Stimulated activated effector memory CD8-positive, alpha-beta T cell treated with anti-CD3 and anti-CD28 coated beads, Interleukin-12 subunit alpha, Interleukin-12 subunit beta, amount 100 ng/mL, for 72 hours (primary cell): ENCODE results near the gene CDKAL1.

Experiments used
- ATAC-seq: fragments of 150-1000 bp; cut with Tn5 transposase; 2 replicates; pipeline ENCODE4 v1.10.0; 2021
- DNase-seq, 2 donors: peaks; one replicate each; pipeline ENCODE4 v3.0.0; 2021 to 2022; ENCODE audit warnings: low spot score in 2 of 2
- H3K27ac Mint-ChIP-seq: one replicate; pipeline ENCODE4 v1.8.0; 2022; ENCODE audit warnings: mild to moderate bottlenecking, mixed read lengths
- H3K36me3 Mint-ChIP-seq: one replicate; pipeline ENCODE4 v1.8.0; 2022; ENCODE audit warnings: mild to moderate bottlenecking, mixed read lengths
- H3K4me1 Mint-ChIP-seq: one replicate; pipeline ENCODE4 v1.8.0; 2022; ENCODE audit warnings: mixed read lengths
- H3K4me3 Mint-ChIP-seq: one replicate; pipeline ENCODE4 v1.8.0; 2022; ENCODE audit warnings: mild to moderate bottlenecking, mixed read lengths
- H3K9me3 Mint-ChIP-seq: one replicate; pipeline ENCODE4 v1.8.0; 2022; ENCODE audit warnings: mixed read lengths

Gene CDKAL1

DNA sequence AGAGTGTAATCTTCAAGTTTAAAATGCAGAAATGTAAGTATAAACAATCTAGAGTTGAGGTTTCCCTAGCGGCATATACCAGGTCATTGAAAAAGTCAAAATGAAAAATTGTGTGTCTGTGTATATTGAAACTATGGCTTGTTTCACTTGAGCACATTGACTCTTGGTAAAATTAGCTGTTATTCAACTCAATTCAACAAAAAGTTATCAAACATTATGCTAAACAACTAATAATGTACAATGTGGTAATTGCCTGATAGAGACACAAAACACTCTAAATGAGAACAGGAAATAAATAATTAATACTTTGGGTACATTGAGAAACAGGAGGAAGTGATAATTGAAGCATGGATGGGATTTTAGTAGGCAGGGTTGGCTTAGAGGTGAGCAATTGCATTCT, 444.8 kb downstream of the CDKAL1 start:
- H3K4me3 Mint-ChIP-seq: no peak overlapping the region
- peaks cover 15% of the 10 kb centered on the region for H3K4me1 Mint-ChIP-seq
- peaks cover 6% of the 10 kb centered on the region for H3K36me3 Mint-ChIP-seq
- no peak for DNase-seq
- no peak for ATAC-seq
- H3K27ac Mint-ChIP-seq: no peak overlapping the region
- no peaks in the 10 kb centered on the region for H3K9me3 Mint-ChIP-seq

DNA sequence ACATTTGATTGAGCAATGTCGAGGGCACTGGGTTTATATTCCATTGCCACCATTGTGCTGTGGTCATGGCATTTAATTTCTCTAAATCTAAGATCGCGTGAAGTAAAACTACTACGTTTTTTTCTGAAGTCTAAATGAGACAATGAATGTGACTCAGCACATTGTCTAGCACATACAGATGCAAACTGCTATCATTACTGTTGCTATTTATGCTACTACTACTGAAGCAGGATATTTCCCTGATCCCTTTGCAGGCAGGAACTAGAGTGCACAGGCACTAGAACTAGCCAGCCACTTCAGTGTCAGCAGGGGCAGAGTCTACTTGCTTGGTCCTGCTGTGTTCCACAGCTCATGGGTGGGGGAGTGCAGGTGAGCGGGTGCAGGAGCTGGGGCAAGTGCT, 449.7 kb downstream of the CDKAL1 start:
- Mint-ChIP-seq H3K27ac (no peak overlapping the region), H3K4me3 (no peak overlapping the region), H3K9me3 (no peaks in the 10 kb centered on the region), H3K4me1 (peaks cover 6% of the 10 kb centered on the region), H3K36me3 (peaks cover 10% of the 10 kb centered on the region)
- DNase-seq (no peak), ATAC-seq (no peak)

DNA sequence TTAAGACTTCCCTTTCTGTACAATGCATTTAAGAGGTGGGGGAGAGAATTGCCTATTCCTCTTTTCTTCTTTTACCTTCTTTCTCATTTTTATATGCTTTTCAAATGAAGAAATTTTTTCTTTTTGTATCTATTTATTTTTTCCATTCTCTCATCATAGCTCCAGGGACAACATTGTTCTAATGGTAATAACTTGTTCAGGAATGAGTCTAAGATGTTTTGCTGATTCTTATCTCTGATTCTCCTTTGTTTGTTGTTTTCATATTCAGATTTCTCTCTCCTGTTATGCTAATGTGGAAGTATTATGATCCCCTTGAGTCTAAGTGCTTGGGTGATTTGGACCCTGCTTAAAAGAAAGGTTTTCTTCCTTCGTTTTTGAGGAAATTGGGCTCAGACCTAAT, 451.6 kb downstream of the CDKAL1 start:
- Mint-ChIP-seq H3K27ac (no peak overlapping the region), H3K4me1 (no peaks in the 10 kb centered on the region), H3K4me3 (no peak overlapping the region), H3K9me3 (no peaks in the 10 kb centered on the region), H3K36me3 (peaks cover 7% of the 10 kb centered on the region)
- ATAC-seq (no peak), DNase-seq (no peak)

DNA sequence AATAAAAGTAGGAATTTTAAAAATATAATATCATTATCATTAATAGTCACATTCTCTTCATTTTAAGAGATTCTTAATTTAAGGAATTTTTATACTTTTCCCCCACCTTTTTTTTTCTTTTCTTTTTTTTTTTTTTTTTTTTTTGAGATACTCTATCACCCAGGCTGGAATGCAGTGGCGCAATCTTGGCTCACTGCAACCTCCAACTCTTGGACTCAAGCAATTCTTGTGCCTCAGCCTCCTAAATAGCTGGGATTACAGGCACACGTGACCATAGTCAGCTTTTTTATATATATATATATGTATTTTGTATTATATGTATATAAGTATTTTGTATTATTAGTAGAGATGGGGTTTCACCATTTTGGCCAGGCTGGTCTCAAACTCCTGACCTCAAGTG, 457.7 kb downstream of the CDKAL1 start:
- Mint-ChIP-seq H3K4me3 (no peak overlapping the region), H3K27ac (no peak overlapping the region), H3K4me1 (no peaks in the 10 kb centered on the region), H3K36me3 (peaks cover 7% of the 10 kb centered on the region), H3K9me3 (no peaks in the 10 kb centered on the region)
- DNase-seq: no peak
- no peak for ATAC-seq

DNA sequence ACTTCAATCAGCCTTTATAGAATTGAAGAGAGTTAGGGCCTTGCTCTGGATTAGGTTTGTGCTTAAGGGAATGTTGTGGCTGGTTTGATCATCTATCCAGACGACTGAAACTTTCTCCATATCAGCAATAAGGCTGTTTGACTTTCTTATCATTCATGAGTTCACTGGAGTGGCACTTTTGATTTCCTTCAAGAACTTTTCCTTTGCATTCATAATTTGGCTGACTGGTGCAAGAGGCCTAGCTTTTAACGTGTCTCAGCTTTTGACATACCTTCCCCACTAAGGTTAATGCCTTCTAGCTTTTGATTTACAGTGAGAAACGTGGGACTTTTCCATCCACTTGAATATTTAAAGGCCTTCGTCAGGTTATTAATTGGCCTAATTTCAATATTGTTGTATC, 461.8 kb downstream of the CDKAL1 start:
- Mint-ChIP-seq H3K36me3 (peaks cover 9% of the 10 kb centered on the region), H3K27ac (no peak overlapping the region), H3K9me3 (no peaks in the 10 kb centered on the region), H3K4me3 (no peak overlapping the region), H3K4me1 (no peaks in the 10 kb centered on the region)
- ATAC-seq (no peak), DNase-seq (no peak)

DNA sequence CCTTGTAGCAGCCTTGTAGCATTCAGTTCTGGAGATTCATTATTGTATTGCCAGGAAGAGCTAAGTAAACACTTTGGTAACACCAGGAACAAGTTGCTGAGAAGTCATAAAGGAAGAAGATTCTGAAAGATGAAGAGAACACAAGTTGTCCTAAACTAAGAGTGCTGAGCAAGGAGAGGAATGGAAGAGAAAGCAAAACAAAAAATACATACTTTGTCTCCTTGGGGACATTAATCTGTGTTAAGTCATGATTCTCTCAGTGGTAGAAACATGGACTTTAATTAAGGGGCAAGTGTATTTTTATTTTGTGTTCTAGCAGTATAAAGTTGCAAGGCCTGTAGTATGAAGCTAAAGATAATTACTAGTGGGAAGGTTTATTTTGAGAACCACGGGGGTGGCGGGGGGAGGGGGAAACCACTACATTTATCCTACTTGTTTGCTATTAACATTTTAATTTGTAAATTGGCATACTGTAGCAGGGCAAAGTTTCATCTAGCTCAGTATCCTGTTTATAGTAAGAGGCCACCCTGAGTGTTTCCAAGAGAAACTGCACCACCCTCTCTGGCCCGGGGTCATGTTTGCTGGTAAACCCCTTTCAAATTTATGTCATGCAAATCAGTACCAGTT, 463.0 kb downstream of the CDKAL1 start:
- DNase-seq (no peak), ATAC-seq (no peak)
- Mint-ChIP-seq H3K27ac (no peak overlapping the region), H3K4me1 (no peaks in the 10 kb centered on the region), H3K4me3 (no peak overlapping the region), H3K9me3 (no peaks in the 10 kb centered on the region), H3K36me3 (peaks cover 19% of the 10 kb centered on the region)

DNA sequence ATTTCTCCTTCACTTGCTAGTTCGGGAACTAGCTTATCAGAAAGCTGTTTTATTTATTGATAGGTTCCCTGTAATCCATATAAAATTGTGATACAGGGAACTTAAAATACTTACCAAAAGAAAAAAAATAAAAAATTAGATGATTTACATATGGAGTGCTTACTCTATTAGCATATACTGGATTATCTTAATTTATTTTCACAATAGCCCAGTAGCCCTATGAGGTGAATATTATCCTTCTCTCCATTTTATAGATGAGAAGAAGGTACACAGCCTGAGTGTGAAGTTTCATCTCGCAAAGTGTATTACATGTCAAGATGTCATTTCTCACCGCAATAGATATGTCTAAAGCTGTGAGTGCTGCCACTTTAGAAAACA, 463.5 kb downstream of the CDKAL1 start:
- ATAC-seq (no peak), DNase-seq (no peak)
- Mint-ChIP-seq H3K4me3 (no peak overlapping the region), H3K27ac (no peak overlapping the region), H3K9me3 (no peaks in the 10 kb centered on the region), H3K4me1 (no peaks in the 10 kb centered on the region), H3K36me3 (peaks cover 19% of the 10 kb centered on the region)

DNA sequence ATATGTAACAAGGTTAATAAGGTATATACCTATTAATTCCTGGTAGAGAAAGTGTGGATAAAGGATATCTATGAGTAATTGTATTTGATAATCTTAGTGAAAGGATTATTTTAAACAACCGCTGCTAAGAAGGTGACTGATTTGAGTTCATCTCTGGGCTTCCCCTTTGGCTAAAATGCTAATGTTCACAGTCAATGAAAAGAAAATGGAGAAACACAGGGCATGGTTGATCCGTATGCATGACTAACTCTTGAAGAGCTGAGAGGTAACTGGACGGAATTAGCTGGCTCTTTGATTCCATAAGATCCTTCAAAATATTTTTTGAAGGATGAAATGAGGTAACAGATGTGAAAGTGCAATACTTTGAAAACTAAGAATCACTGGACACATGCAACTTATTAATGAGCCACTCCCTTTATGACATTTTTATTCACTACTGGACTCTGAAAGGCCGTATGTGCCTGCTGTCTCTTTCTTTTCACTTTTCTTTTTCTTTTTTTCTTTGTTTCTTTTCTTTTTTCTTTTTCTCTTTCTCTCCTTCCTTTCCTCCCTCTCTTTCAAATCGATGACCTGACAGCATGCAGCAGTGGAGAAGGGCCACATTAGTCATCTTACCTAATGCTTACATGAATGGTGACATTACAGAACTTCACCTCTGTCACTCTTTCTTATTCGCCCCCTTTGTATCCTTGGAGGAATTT, 464.6 kb downstream of the CDKAL1 start:
- H3K27ac Mint-ChIP-seq: no peak overlapping the region
- ATAC-seq (no peak), DNase-seq (no peak)
- no peaks in the 10 kb centered on the region for H3K9me3 Mint-ChIP-seq
- no peaks in the 10 kb centered on the region for H3K4me1 Mint-ChIP-seq
- peaks cover 30% of the 10 kb centered on the region for H3K36me3 Mint-ChIP-seq
- H3K4me3 Mint-ChIP-seq: no peak overlapping the region

DNA sequence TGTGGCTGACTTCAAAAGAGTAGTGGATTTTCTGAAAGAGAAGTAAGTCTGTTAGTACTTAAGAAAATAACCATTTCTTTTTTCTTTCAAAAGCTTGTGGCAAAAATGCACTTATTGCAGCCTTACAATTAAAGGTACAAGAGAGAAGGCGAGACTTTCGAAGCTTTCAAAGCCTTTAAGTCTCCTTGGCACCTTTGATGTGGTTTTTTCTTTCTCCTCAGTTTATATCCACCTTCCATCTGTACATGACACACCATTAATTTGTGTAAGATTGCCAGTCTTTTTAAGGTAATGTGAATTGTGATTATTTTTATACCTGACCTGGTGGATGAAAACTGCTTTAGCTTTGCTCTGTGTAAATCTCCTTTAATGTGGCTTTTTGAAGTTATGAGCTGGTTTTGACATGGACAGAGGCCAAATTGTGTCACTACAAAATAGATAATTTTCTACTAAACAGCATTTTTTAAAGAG, 466.1 kb downstream of the CDKAL1 start:
- Mint-ChIP-seq H3K36me3 (peaks cover 36% of the 10 kb centered on the region), H3K4me1 (no peaks in the 10 kb centered on the region), H3K9me3 (no peaks in the 10 kb centered on the region), H3K27ac (no peak overlapping the region), H3K4me3 (no peak overlapping the region)
- DNase-seq (no peak), ATAC-seq (no peak)

DNA sequence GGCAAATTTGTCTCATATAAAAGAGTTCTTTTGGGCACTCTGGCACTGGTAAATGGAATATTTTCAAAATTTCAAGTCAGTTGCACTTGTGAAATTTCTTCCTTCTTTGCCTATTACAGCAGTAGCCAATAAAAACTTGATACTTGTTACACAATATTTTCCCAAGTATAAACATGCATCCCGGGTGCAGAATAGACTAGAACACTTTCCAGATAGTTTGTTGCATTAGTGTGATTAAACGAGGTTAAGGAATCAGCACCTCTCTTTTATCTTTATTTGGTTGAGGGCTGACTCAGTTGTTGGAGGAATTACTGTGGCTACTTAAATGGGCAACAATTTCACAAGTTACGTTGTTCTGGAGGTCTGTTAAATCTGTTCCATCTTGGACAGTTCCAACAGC, 467.5 kb downstream of the CDKAL1 start:
- ATAC-seq (no peak), DNase-seq (no peak)
- Mint-ChIP-seq H3K27ac (no peak overlapping the region), H3K4me1 (no peaks in the 10 kb centered on the region), H3K9me3 (no peaks in the 10 kb centered on the region), H3K4me3 (no peak overlapping the region), H3K36me3 (peaks cover 36% of the 10 kb centered on the region)

DNA sequence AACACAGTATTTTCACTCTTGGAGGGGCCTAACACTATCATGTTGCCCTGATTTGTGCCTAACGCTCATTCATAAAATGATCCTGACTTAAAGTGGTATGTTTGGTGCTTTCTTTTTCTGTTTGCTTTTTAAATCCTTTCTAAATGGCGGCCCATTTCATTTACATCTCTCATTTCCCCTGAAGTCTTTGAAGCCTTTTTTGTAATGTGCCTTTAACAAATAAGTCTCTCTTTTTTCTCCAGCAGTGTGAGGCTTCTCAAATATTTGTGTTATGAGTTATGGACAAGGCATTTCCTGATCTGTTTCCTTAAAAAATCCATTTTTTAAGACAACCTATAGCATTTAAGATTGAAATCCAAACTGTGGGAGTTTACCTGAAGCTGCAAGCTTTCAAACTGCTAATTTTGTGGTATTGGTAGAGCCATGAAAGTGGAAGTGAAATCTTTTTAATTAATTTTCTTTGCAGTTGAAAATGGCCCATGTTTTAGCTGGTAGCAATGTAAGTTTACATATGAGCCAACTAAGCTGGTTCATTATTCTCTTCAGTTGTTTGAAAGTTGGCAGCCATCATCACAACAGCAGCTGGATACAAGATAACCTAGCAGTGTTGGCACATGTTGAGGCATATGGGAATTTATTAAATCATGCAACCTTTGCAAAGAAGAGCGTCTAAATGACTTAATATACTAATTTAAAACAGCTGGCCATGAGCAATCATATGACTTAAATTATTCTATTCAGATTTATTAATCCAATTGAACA, 469.7 kb downstream of the CDKAL1 start:
- H3K27ac Mint-ChIP-seq: no peak overlapping the region

DNA sequence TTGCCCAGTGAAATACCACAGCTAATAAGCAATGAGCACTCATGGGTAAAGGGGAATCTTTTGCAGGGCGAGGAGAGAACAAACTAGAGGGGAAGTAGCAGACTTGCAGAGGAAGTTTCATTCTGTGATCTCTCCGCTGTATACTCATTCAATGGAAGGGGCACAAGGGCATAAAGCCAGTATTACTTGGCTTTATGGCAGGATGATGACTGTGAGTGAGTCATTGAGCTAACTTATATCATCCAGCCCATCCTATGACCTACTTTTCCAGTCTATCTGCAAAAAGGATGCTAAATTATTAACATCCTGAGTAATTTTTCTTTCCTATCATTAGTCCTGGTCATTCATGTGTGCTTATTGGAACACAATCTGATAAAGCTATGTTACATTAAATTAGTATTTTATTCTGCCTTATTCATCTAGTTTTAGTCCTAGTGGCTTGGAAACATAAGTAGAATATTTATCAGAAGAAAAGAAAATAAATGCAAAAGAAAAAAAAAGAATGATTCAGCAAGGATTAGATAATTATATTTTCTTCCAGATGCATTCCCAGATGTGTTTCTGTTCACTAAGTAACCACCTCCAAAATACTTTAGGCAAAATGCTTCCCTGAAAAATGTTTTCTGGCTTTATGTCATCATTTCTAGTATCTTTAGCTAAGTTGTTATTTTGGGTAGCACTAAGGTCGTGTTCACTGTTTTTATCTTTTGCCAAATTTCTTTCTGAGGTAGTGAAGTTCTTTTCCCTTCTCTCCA, 471.7 kb downstream of the CDKAL1 start:
- Mint-ChIP-seq H3K9me3 (no peaks in the 10 kb centered on the region), H3K4me3 (no peak overlapping the region), H3K36me3 (peaks cover 27% of the 10 kb centered on the region), H3K27ac (no peak overlapping the region), H3K4me1 (no peaks in the 10 kb centered on the region)
- DNase-seq (no peak), ATAC-seq (peak; percentile 70)

More for the DNA sequence above, 469.7 kb downstream of the CDKAL1 start:
- Mint-ChIP-seq H3K4me3 (no peak overlapping the region), H3K4me1 (no peaks in the 10 kb centered on the region), H3K36me3 (peaks cover 36% of the 10 kb centered on the region), H3K9me3 (no peaks in the 10 kb centered on the region)
- no peak for DNase-seq
- ATAC-seq: no peak

DNA sequence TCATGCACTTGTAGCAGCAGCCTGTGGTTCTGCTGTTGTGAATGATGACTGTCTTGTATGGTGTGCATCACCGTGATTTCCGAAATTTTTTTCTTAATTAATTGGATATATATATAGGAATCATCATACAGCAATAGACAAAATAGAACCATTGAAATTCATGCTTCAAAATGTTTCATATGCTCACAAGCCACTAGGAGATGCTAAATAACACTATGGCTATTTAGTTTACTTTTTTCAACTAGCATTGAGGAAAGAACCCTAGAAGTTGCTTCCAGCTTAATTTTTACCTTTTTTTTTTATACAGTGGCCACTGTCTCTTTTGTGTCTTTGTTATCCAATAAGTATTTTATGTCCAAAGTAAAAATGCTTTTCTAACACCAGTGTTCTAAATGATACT, 485.4 kb downstream of the CDKAL1 start:
- no peak overlapping the region for H3K4me3 Mint-ChIP-seq
- peaks cover 5% of the 10 kb centered on the region for H3K9me3 Mint-ChIP-seq
- no peaks in the 10 kb centered on the region for H3K36me3 Mint-ChIP-seq
- DNase-seq: no peak
- no peak overlapping the region for H3K27ac Mint-ChIP-seq
- no peak for ATAC-seq
- no peaks in the 10 kb centered on the region for H3K4me1 Mint-ChIP-seq

DNA sequence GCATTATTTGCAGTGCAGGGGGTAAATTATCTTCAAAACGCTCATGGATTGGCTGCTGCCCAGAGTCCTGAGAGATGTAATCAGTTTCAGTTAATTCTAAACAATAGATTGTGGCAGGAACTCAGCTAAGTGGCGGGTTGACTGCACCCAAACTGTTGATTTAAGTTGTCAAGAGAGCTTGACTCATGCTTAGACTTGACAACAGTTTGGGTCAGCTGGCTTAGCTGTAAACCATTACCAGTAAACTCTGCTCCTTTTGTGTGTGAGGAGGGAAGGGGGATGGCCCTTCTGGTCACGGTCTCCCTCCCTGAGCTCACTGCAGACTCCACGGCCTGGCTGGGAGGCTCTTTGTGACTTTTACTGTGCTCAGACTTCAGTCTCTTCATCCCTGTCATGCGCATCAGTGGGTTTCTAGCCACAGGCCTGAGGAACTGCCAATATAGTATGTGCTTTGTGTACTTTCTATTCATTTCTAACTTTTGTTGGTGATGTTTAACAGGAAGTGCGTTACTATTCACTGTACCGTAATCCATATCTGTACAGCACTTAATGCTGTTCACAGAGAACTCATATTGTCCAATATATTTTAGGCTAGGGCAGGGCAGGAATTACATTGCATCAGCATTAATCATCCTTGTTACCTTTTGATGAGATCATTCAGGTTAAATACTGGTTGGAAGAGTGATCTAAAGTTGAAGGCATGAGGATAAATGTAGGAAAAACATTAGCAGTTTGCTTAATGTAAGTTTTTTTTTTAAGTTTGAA, 488.3 kb downstream of the CDKAL1 start:
- Mint-ChIP-seq H3K9me3 (peaks cover 9% of the 10 kb centered on the region), H3K36me3 (no peaks in the 10 kb centered on the region), H3K4me1 (no peaks in the 10 kb centered on the region), H3K27ac (no peak overlapping the region), H3K4me3 (no peak overlapping the region)
- DNase-seq (no peak), ATAC-seq (peak; percentile 47)

DNA sequence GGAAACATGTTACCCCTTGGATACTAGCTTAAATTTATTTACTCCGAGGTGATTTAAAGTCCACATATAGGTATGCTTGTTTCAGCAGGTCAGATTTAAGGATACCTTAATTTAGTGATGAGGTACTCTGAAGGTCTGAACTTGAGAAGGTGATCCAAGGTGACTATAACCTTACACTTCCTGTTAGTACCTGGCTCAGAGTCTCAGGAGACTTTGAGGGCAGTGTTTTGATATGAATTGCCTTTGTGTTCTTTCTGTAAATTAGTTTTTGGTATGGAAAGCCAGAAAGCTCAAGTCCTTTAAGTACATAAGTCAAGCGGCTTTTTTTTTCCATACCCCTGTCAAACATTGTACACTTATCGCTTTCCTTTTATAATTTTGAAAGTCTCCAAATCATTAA, 489.0 kb downstream of the CDKAL1 start:
- Mint-ChIP-seq H3K27ac (no peak overlapping the region), H3K4me1 (no peaks in the 10 kb centered on the region), H3K4me3 (no peak overlapping the region), H3K9me3 (peaks cover 11% of the 10 kb centered on the region), H3K36me3 (no peaks in the 10 kb centered on the region)
- no peak for ATAC-seq
- DNase-seq: no peak
